SU-DHL-6 (cell line): ENCODE measurements around the gene TMEM79.

ENCODE experiments used
- EZH2phosphoT487 ChIP-seq: fragments of 200-600 bp; sonication (generic), shearing (Covaris generic); conservative IDR thresholded peaks from 2 replicates; pipeline ENCODE4 v1.6.1; 2018; ENCODE audit warnings: mild to moderate bottlenecking, antibody characterized with exemption, low read length, moderate library complexity, mixed read lengths
- TF ChIP-seq, protein P1 (sequence below): fragments of 200-600 bp; sonication (generic); IDR thresholded peaks from one replicate; pipeline ENCODE4 v1.5.1; 2017; ENCODE audit warnings: antibody characterized with exemption, mild to moderate bottlenecking, low read length, moderate library complexity; ENCODE audit not compliant: insufficient read depth, poor library complexity, severe bottlenecking

DNA sequence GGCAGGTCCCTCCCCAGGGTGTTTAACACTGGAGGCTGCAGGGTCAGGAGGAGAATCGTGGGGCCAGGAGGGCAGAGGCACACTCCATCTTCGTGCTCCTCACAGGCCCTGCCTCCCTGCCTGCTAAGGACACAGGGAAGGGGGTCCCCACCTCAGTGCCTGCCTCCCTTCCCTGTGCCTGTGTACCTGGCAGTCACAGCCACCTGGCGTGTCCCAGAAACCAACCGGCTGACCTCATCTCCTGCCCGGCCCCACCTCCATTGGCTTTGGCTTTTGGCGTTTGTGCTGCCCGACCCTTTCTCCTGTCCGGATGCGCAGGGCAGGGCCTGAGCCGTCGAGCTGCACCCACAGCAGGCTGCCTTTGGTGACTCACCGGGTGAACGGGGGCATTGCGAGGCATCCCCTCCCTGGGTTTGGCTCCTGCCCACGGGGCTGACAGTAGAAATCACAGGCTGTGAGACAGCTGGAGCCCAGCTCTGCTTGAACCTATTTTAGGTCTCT is 42.8 kb upstream of the TMEM79 start:
- TF ChIP-seq, protein P1, sequence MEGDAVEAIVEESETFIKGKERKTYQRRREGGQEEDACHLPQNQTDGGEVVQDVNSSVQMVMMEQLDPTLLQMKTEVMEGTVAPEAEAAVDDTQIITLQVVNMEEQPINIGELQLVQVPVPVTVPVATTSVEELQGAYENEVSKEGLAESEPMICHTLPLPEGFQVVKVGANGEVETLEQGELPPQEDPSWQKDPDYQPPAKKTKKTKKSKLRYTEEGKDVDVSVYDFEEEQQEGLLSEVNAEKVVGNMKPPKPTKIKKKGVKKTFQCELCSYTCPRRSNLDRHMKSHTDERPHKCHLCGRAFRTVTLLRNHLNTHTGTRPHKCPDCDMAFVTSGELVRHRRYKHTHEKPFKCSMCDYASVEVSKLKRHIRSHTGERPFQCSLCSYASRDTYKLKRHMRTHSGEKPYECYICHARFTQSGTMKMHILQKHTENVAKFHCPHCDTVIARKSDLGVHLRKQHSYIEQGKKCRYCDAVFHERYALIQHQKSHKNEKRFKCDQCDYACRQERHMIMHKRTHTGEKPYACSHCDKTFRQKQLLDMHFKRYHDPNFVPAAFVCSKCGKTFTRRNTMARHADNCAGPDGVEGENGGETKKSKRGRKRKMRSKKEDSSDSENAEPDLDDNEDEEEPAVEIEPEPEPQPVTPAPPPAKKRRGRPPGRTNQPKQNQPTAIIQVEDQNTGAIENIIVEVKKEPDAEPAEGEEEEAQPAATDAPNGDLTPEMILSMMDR, result no peak
- no peak for TF ChIP-seq EZH2phosphoT487
